Testis (tissue), 3 donors: Measurements from ENCODE around the gene PLK3. TPM values are rescaled to one million over a fixed set of nuclear protein-coding genes. Genes with fewer than 3 reads are reported as not detected.
"Not testable (repeated sequence)": the region's sequence is repeated elsewhere in the genome, so short reads cannot be mapped to it uniquely, and the experiment has no call there.

ENCODE experiments used
- DNase-seq: peaks from one replicate; pipeline ENCODE4 v3.0.0-alpha.2; 2019
- H3K27ac ChIP-seq, 2 donors: fragments of 200-600 bp; sonication (generic); one replicate each; pipeline ENCODE4 v1.5.1; 2019
- H3K27me3 ChIP-seq: fragments of 200-600 bp; sonication (generic); one replicate; pipeline ENCODE4 v1.5.1; 2019
- H3K36me3 ChIP-seq: fragments of 200-600 bp; sonication (generic); one replicate; pipeline ENCODE4 v1.5.1; 2017; ENCODE audit warnings: low read depth; ENCODE audit errors: missing control alignments
- H3K4me1 ChIP-seq: fragments of 200-600 bp; sonication (generic); one replicate; pipeline ENCODE4 v1.5.1; 2019
- H3K4me3 ChIP-seq, 2 donors: fragments of 200-600 bp; sonication (generic); one replicate each; pipeline ENCODE4 v1.5.1; 2017 to 2019
- H3K9me3 ChIP-seq: fragments of 200-600 bp; sonication (generic); one replicate; pipeline ENCODE4 v1.5.1; 2017
- POLR2A ChIP-seq: fragments of 450-650 bp; IDR thresholded peaks from one replicate; pipeline ENCODE4 v1.6.1; 2017; ENCODE audit warnings: antibody characterized with exemption, mild to moderate bottlenecking, moderate library complexity
- WGBS, 2 donors: methylation state at CpG; one replicate each; pipeline ENCODE4 v1.1.5; 2018; 5-methylcytosine and 5-hydroxymethylcytosine counted together
- intact Hi-C: fragments of 100-400 bp; cut with DNase I; formaldehyde crosslinking; loops from one replicate; pipeline ENCODE4 v1.15.1; 2023; ENCODE audit warnings: low total_unique reads
- polyA plus RNA-seq: library from polyadenylated mRNA; stranded (reverse); fragments of 350-450 nt; fragmentation: Illumina TruSeq; extraction: RNeasy Lipid Tissue Mini Kit (QIAGEN cat#74804); gene quantifications from one replicate; pipeline ENCODE4 v1.2.3, GENCODE V29; 2014; ENCODE audit warnings: low read depth, low replicate concordance; ENCODE audit not compliant: insufficient read depth
- total RNA-seq, 2 donors: library from RNA; depleted of rRNA; stranded (reverse); fragments of >200 nt; gene quantifications; one replicate each; pipeline ENCODE4 v1.2.3, GENCODE V29; 2016
- TF ChIP-seq, protein P1 (sequence below), 3 experiments: fragments of 450-650 bp in 2 of 3; fragments of 200-600 bp in 1 of 3; sonication (generic) in 1 of 3; IDR thresholded peaks; one replicate each; pipeline ENCODE4 v1.5.1; 2016 to 2019; ENCODE audit warnings: antibody characterized with exemption in 3 of 3, mild to moderate bottlenecking in 2 of 3, moderate library complexity in 1 of 3

The PLK3 gene
- total and polyA plus RNA-seq, 3 donors from 2014 or later = 7.2 to 17.2 (median 16.4) TPM

DNA sequence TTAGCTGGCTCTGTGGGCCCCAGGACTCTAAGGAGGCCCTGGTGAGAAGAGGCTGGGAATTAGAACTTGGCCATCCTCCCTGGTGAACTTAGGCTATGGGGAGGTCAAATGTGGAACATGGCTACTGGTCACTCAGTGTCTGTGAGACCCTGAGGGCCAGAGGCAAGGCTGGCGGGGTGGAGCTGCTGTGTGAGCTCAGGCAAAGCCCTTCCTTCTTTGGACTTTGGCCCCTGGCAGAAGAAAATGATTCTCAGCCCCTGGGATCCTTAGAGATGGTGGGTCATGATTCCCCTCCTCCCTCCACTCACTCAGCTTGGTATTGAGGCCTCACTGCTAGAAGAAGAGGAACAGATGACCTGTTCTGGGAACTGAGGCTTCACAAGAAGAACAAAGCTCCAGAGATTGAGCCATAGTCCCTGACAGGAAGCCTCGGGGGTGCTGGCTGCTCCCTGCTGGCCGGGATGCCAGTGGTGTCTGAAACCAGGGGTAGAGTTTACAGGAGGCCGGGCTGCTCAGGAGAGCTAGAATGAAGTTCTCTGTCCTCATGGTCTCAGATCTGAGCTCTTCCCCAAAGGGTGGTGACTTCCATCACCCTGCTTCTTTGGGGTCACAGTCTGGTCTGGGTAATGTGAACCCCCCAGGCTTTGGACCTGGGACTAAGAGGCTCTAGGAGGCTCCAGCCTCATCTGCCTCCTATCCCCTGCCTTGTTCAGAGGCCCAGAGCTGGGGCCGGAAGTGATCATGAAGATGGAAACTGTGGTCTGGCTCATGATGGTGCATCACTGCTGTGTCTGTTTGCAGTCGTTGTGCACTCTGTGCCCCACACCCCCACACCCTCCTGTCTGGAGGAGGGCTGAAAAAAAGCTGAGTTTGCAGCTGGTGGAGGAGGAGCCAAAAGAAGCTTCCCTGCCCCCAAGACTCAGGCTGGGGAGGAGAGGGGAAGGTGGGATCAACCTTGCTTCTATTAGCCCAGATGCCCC, 9.1 kb downstream of the PLK3 start:
- no peaks in the 10 kb centered on the region for H3K9me3 ChIP-seq
- DNase-seq = peak; percentile 54
- H3K4me1 ChIP-seq = peaks cover 62% of the 10 kb centered on the region
- H3K36me3 ChIP-seq = no peaks in the 10 kb centered on the region
- TF ChIP-seq, protein P1, sequence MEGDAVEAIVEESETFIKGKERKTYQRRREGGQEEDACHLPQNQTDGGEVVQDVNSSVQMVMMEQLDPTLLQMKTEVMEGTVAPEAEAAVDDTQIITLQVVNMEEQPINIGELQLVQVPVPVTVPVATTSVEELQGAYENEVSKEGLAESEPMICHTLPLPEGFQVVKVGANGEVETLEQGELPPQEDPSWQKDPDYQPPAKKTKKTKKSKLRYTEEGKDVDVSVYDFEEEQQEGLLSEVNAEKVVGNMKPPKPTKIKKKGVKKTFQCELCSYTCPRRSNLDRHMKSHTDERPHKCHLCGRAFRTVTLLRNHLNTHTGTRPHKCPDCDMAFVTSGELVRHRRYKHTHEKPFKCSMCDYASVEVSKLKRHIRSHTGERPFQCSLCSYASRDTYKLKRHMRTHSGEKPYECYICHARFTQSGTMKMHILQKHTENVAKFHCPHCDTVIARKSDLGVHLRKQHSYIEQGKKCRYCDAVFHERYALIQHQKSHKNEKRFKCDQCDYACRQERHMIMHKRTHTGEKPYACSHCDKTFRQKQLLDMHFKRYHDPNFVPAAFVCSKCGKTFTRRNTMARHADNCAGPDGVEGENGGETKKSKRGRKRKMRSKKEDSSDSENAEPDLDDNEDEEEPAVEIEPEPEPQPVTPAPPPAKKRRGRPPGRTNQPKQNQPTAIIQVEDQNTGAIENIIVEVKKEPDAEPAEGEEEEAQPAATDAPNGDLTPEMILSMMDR (IDR thresholded peaks at IDR 0.05) = no peak
- no peak for TF ChIP-seq POLR2A
- H3K27ac ChIP-seq = peak overlapping the region; percentile 95 to 99
- intact Hi-C loops = no loop called here
- 29 to 44% methylated on average over 5 to 6 of the region's 6 CpGs for WGBS, 2 donors
- H3K4me3 ChIP-seq = no peak overlapping the region
- no peaks in the 10 kb centered on the region for H3K27me3 ChIP-seq

DNA sequence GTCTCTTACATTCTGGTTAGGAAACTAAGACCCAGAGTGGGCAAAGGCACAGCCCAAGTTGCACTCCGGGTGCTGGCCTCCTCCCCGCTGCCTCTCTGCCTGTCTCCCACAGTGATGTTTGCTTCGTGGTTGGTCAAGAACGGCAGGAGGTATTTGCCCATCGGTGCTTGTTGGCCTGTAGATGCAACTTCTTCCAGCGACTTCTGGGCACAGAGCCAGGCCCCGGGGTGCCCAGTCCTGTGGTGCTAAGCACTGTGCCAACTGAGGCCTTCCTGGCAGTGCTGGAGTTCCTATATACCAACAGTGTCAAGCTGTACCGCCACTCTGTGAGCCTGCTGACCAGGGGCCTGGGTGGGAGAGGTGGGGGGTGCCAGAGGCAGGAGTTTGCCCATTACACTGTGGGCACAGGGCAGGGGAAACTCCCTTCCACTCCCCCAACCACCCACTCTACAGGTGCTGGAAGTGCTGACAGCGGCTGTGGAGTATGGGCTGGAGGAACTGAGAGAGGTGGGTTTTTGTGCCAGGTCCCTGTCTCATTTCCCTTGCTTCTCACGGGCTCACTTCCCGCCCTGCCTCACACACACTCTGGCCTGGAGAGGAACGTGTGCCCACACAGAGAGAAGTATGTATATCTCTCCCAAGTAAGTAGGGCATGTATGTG, 10.1 kb downstream of the PLK3 start:
- TF ChIP-seq, protein P1 (IDR thresholded peaks at IDR 0.05) = no peak
- TF ChIP-seq POLR2A = no peak
- WGBS, 2 donors = 49 to 57% methylated on average over 7 to 12 of the region's 12 CpGs
- Histone ChIP-seq H3K27ac (peak overlapping the region; percentile 95 to 99), H3K9me3 (no peaks in the 10 kb centered on the region), H3K36me3 (no peaks in the 10 kb centered on the region), H3K4me1 (peaks cover 62% of the 10 kb centered on the region), H3K4me3 (no peak overlapping the region), H3K27me3 (no peaks in the 10 kb centered on the region)
- intact Hi-C loops = no loop called here
- DNase-seq = peak; percentile 81

DNA sequence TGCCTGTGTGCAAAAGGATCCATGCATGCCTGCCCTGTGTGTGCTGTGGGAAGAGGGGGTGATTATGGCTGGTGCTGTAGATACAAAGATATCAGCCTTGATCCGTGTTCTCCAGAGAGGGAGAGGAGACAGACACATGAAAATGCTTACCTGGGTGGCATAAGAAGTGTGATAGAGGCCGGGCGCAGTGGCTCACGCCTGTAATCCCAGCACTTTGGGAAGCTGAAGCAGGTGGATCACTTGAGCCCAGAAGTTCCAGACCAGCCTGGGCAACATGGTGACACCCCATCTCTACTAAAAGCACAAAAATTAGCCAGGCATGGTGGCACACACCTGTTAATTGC, 10.6 kb downstream of the PLK3 start:
- WGBS, 2 donors = 84 to 89% methylated on average over 4 of the region's 4 CpGs
- H3K27me3 ChIP-seq, DNase-seq, intact Hi-C loops, H3K9me3 ChIP-seq, H3K36me3 ChIP-seq, H3K4me3 ChIP-seq: not testable (repeated sequence)
- Histone ChIP-seq H3K4me1 (peaks cover 62% of the 10 kb centered on the region), H3K27ac (peak overlapping the region; percentile 32 to 39)

DNA sequence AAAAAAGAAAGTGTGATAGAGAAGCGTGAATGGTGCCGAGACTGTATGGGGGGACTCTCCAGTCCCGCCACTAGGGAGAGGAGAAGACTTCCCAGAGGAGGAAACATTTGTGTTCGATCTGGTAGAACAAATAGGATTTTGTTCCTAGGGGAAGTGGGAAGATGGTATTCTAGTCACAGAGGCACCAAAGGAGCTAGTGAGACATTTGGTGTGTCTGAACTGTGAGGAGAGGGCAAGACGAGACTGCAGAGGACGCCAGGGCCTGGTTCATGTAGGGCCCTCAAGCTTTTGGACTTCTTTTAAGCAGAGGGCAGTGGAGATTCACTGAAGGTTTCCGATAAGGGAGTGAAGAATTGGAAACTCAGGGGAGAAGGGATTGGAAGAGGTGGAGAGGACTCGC, 11.1 kb downstream of the PLK3 start:
- intact Hi-C loops = no loop called here
- Histone ChIP-seq H3K4me1 (peaks cover 58% of the 10 kb centered on the region), H3K4me3 (no peak overlapping the region), H3K9me3 (no peaks in the 10 kb centered on the region), H3K36me3 (no peaks in the 10 kb centered on the region), H3K27me3 (no peaks in the 10 kb centered on the region), H3K27ac (peak overlapping the region; percentile 32 to 39)
- TF ChIP-seq, protein P1 (IDR thresholded peaks at IDR 0.05) = no peak
- TF ChIP-seq POLR2A = no peak
- WGBS, 2 donors = 48 to 50% methylated on average over 8 of the region's 8 CpGs
- no peak for DNase-seq

DNA sequence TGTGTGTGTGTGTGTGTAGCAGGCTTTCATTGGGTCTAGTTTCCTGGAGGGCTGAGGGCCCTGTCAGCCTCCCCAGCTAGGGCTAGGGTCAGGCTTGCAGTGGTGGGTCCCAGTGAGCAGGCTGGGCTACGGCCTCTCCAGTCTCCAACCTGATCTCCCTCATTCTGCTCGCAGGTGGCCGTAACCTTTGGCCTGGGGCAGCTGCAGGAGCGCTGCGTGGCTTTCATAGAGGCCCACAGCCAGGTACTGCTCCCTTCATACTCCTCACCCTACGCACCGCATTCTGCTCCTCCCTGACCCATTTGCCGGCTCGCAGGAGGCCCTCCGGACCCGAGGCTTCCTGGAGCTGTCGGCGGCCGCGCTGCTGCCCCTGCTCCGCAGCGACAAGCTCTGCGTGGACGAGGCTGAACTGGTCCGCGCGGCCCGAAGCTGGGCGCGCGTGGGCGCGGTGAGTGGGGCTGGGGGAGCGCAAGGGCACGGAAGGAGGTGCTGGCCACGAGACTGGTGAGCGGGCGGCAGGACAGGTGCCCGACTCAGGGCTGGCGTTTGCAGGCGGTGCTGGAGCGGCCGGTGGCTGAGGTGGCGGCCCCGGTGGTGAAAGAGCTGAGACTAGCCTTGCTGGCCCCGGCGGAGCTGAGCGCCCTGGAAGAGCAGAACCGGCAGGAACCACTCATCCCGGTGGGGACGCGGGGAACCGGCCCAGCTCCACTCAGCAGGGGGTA, 12.8 kb downstream of the PLK3 start:
- H3K4me3 ChIP-seq = peak overlapping the region; percentile 29 to 36
- no peaks in the 10 kb centered on the region for H3K9me3 ChIP-seq
- intact Hi-C loops = no loop called here
- H3K4me1 ChIP-seq = peaks cover 41% of the 10 kb centered on the region
- no peaks in the 10 kb centered on the region for H3K36me3 ChIP-seq
- H3K27me3 ChIP-seq = no peaks in the 10 kb centered on the region
- DNase-seq = no peak
- TF ChIP-seq POLR2A = no peak
- TF ChIP-seq, protein P1 (IDR thresholded peaks at IDR 0.05) = no peak
- H3K27ac ChIP-seq = peak overlapping the region in 1 of 2 donors; percentile 79
- WGBS, 2 donors = 62 to 82% methylated on average over 33 to 48 of the region's 48 CpGs

DNA sequence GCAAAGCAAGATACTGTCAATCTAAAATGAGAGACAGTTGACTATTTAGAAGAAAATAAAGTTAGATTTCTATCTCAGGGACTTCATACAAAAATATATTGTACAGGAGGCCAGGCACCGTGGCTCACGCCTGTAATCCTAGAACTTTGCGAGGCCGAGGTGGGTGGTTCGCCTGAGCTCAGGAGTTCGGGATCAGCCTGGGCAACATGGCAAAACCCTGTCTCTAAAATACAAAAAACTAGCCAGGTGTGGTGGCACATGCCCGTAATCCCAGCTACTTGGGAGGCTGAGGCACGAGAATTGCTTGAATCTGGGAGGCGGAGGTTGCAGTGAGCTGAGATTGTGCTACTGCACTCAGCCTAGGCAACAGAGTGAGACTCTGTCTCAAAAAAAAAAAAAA, 15.7 kb downstream of the PLK3 start:
- DNase-seq, H3K4me3 ChIP-seq, intact Hi-C loops, H3K27ac ChIP-seq, H3K27me3 ChIP-seq, H3K36me3 ChIP-seq, H3K9me3 ChIP-seq: not testable (repeated sequence)
- WGBS, 2 donors = 84 to 90% methylated on average over 9 of the region's 9 CpGs
- peaks cover 23% of the 10 kb centered on the region for H3K4me1 ChIP-seq
